C4-2B (cell line): ENCODE measurements around the gene WNT3.

Source experiments
- CTCF ChIP-seq: fragments of 450-650 bp; conservative IDR thresholded peaks from 2 replicates; pipeline ENCODE4 v1.5.1; 2017; ENCODE audit warnings: mild to moderate bottlenecking
- ZFX ChIP-seq: fragments of 450-650 bp; IDR thresholded peaks from 2 replicates; pipeline ENCODE4 v1.6.1; 2017

GRCh38 chr17:46732160-46732559, 86.3 kb downstream of the WNT3 start:
- TF ChIP-seq CTCF (no peak), ZFX (no peak)
